ENCODE measurements around the gene NOTCH1. TPM values are rescaled to one million over a fixed set of nuclear protein-coding genes. Genes with fewer than 3 reads are reported as not detected.
A peak's percentile ranks its signal among the peaks of the same experiment; 100 is the strongest.

NOTCH1 gene
- total and polyA plus RNA-seq, 2 donors (not counting 1 experiment from before 2014, with no cell fraction given), result 3.3 to 10.9 TPM

DNA sequence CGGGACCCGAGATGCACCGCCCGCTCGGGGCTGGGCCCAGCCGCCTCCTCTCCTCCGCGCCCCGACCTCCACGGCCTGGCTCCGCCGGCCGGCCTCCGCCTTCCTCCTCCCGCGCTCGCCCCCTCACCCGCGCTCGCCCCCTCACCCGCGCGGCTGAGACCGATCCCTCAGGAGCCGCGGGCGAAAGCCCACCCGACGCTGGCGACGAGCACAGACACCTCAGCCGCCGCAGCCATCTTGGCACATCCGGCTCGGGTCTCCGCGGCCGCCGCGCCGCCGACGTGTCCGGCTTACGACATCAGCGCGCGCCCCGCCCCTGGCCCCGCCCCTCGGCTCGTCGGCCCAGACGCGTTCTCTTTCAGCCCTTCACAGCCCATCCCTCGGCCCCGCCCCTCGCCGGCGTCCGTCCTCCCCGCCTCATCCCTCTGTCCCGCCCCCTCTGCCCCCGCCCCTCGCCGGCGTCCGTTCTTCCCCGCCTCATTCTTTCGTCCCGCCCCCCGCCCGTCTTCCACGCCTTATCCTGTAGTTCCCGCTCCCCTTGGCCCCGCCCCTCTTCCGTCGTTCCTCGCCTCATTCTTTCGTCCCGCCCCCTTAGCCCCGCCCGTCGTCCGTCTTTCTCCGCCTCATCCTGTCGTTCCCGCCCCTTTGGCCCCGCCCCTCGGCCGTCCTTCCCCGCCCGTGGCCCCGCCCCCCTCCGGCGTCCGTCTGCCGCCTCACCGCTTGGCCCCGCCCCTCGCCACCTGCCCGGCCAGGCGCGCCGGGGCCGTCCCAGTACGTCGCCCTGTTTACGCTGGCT lies 62.9 kb downstream of the NOTCH1 start, which contains the start of gene SEC16A:
Gene SEC16A, minus strand, starts transcription at position 248 of the 796 bp plus-strand sequence. CDS start 5,425 bp downstream, outside the sequence.
- Histone ChIP-seq H3K79me2 (ENCODE audit: control insufficient read depth, insufficient read depth, low read length) (peaks cover 44% of the 10 kb centered on the region), H4K20me1 (ENCODE audit: control insufficient read depth, extremely low read depth, insufficient read depth, low read length) (no peaks in the 10 kb centered on the region), H3K36me3 (ENCODE audit: control insufficient read depth, insufficient read depth, low read length) (peaks cover 1% of the 10 kb centered on the region), H2AFZ (ENCODE audit: low read length) (peak within 1 kb of the TSS; percentile 91), H3K27me3 (ENCODE audit: control insufficient read depth, insufficient read depth, low read length) (no peaks in the 10 kb centered on the region), H3K4me1 (ENCODE audit: control insufficient read depth, extremely low read depth, insufficient read depth, low read length) (peaks cover 2% of the 10 kb centered on the region), H3K27ac (ENCODE audit: insufficient read depth, low read length) (peak within 1 kb of the TSS; percentile 99), H3K4me2 (ENCODE audit: extremely low read depth, insufficient read depth, low read length) (peak within 1 kb of the TSS; percentile 98), H3K9me3 (ENCODE audit: control insufficient read depth, insufficient read depth, low read depth, low read length) (no peaks in the 10 kb centered on the region), H3K9ac (ENCODE audit: insufficient read depth, low read length) (peak within 1 kb of the TSS; percentile 99), H3K4me3 (replicated peaks in 1 of 4; ENCODE audit: control extremely low read depth in 1 of 4, insufficient read depth in 1 of 4, low read depth in 3 of 4, low read length in 4 of 4) (peak within 1 kb of the TSS; percentile 82 to 97 (median 90))
- peak; percentile 93 to 99 for DNase-seq (ENCODE audit: low read depth in 2 of 2)
- TF ChIP-seq, protein P1, sequence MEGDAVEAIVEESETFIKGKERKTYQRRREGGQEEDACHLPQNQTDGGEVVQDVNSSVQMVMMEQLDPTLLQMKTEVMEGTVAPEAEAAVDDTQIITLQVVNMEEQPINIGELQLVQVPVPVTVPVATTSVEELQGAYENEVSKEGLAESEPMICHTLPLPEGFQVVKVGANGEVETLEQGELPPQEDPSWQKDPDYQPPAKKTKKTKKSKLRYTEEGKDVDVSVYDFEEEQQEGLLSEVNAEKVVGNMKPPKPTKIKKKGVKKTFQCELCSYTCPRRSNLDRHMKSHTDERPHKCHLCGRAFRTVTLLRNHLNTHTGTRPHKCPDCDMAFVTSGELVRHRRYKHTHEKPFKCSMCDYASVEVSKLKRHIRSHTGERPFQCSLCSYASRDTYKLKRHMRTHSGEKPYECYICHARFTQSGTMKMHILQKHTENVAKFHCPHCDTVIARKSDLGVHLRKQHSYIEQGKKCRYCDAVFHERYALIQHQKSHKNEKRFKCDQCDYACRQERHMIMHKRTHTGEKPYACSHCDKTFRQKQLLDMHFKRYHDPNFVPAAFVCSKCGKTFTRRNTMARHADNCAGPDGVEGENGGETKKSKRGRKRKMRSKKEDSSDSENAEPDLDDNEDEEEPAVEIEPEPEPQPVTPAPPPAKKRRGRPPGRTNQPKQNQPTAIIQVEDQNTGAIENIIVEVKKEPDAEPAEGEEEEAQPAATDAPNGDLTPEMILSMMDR (conservative IDR thresholded peaks at IDR 0.05 in 1 of 2, IDR thresholded peaks at IDR 0.05 in 1 of 2; ENCODE audit: low read depth in 1 of 2, low read length in 2 of 2), result no peak
- no peak for TF ChIP-seq EZH2 (IDR thresholded peaks at IDR 0.05; ENCODE audit: low read length, missing control alignments)

DNA sequence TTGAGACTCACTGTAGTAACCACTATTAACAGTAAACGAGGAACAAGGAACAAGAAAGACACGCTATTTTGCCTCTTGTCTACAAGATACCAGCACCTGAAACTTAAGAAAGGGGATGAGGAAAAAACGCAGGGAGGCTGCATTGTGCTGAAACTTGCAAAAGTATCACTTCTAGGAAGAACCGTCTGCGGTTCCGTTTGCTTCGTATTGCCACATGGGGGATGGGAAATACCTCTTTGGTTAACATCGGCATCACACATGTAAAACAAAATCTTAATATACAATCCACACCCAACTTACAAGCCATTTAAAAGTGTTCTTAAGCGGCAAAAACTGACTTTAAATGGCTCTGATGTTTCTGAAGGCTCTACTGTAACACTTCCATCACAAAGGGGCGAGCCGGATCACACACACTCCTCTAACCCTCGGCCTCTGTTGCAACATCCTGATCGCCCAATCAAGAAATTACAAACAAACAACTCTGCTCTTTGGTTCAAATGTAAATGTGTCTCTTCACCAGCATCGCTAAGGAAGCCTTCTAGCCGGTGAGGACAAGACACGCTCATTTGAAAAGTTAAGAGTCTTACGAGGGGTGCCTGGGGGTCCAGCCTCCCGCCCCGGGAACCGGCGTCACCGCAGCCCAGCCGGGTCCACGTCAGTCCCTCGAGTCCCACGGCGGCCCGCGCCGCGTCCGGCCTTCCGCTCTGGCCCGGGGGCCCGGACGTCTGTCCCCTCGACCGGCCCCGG lies 63.6 kb downstream of the NOTCH1 start:
- H3K9ac ChIP-seq (ENCODE audit: insufficient read depth, low read length), result peak overlapping the region; percentile 99
- H3K79me2 ChIP-seq (ENCODE audit: control insufficient read depth, insufficient read depth, low read length), result peaks cover 51% of the 10 kb centered on the region
- no peaks in the 10 kb centered on the region for H3K27me3 ChIP-seq (ENCODE audit: control insufficient read depth, insufficient read depth, low read length)
- no peaks in the 10 kb centered on the region for H4K20me1 ChIP-seq (ENCODE audit: control insufficient read depth, extremely low read depth, insufficient read depth, low read length)
- H2AFZ ChIP-seq (ENCODE audit: low read length), result no peak overlapping the region
- peaks cover 2% of the 10 kb centered on the region for H3K4me1 ChIP-seq (ENCODE audit: control insufficient read depth, extremely low read depth, insufficient read depth, low read length)
- H3K36me3 ChIP-seq (ENCODE audit: control insufficient read depth, insufficient read depth, low read length), result peaks cover 1% of the 10 kb centered on the region
- H3K4me3 ChIP-seq (replicated peaks in 1 of 4; ENCODE audit: control extremely low read depth in 1 of 4, insufficient read depth in 1 of 4, low read depth in 3 of 4, low read length in 4 of 4), result peak overlapping the region; percentile 82 to 97 (median 90)
- TF ChIP-seq EZH2 (IDR thresholded peaks at IDR 0.05; ENCODE audit: low read length, missing control alignments), result no peak
- TF ChIP-seq, protein P1 (conservative IDR thresholded peaks at IDR 0.05 in 1 of 2, IDR thresholded peaks at IDR 0.05 in 1 of 2; ENCODE audit: low read depth in 1 of 2, low read length in 2 of 2), result no peak
- DNase-seq (ENCODE audit: low read depth in 2 of 2), result peak; percentile 31 to 53
- peak overlapping the region; percentile 98 for H3K4me2 ChIP-seq (ENCODE audit: extremely low read depth, insufficient read depth, low read length)
- peak overlapping the region; percentile 99 for H3K27ac ChIP-seq (ENCODE audit: insufficient read depth, low read length)
- H3K9me3 ChIP-seq (ENCODE audit: control insufficient read depth, insufficient read depth, low read depth, low read length), result no peaks in the 10 kb centered on the region

DNA sequence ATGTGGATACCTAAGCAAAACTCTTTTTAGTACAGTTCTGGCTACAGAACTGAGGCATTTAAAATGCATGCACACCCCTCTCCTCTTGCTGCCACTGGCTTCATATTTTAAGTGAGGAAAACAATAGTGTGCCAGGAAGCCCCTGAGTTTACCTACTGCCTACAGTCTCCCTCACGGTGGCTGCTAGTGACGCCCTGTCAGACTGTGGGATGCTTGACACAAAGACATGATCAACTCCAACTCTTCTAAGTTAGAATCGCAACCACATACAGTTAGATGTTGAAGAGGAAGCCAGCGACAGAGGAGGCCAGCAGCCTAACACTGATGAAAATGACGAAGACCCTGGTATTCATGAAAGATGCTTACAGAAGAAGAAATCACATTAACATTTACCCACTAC lies 64.3 kb downstream of the NOTCH1 start:
- no peak for DNase-seq (ENCODE audit: low read depth in 2 of 2)
- H4K20me1 ChIP-seq (ENCODE audit: control insufficient read depth, extremely low read depth, insufficient read depth, low read length), result no peaks in the 10 kb centered on the region
- TF ChIP-seq, protein P1 (conservative IDR thresholded peaks at IDR 0.05 in 1 of 2, IDR thresholded peaks at IDR 0.05 in 1 of 2; ENCODE audit: low read depth in 1 of 2, low read length in 2 of 2), result no peak
- no peak for TF ChIP-seq EZH2 (IDR thresholded peaks at IDR 0.05; ENCODE audit: low read length, missing control alignments)

More for the DNA sequence above, 64.3 kb downstream of the NOTCH1 start:
- no peaks in the 10 kb centered on the region for H3K9me3 ChIP-seq (ENCODE audit: control insufficient read depth, insufficient read depth, low read depth, low read length)
- H3K27ac ChIP-seq (ENCODE audit: insufficient read depth, low read length), result peak overlapping the region; percentile 99
- peaks cover 8% of the 10 kb centered on the region for H3K36me3 ChIP-seq (ENCODE audit: control insufficient read depth, insufficient read depth, low read length)
- H3K79me2 ChIP-seq (ENCODE audit: control insufficient read depth, insufficient read depth, low read length), result peaks cover 56% of the 10 kb centered on the region
- peak overlapping the region; percentile 99 for H3K9ac ChIP-seq (ENCODE audit: insufficient read depth, low read length)
- H3K27me3 ChIP-seq (ENCODE audit: control insufficient read depth, insufficient read depth, low read length), result no peaks in the 10 kb centered on the region
- no peak overlapping the region for H2AFZ ChIP-seq (ENCODE audit: low read length)
- peaks cover 2% of the 10 kb centered on the region for H3K4me1 ChIP-seq (ENCODE audit: control insufficient read depth, extremely low read depth, insufficient read depth, low read length)
- H3K4me3 ChIP-seq (replicated peaks in 1 of 4; ENCODE audit: control extremely low read depth in 1 of 4, insufficient read depth in 1 of 4, low read depth in 3 of 4, low read length in 4 of 4), result peak overlapping the region; percentile 82 to 97 (median 90)
- H3K4me2 ChIP-seq (ENCODE audit: extremely low read depth, insufficient read depth, low read length), result peak overlapping the region; percentile 98
